ENCODE data around the gene GON4L. TPM values are rescaled to one million over a fixed set of nuclear protein-coding genes. Genes with fewer than 3 reads are reported as not detected.

The GON4L gene
- total RNA-seq, 1 experiment from 2014 or later, result 31.2 TPM

GRCh38 chr1:155884982-155885381, 28.0 kb upstream of the GON4L start:
- no peak overlapping the region for H2AFZ ChIP-seq (ENCODE audit: low read length)
- H3K27ac ChIP-seq (ENCODE audit: low read length), result no peak overlapping the region
- H3K4me2 ChIP-seq (ENCODE audit: low read length), result 0 out of 2 replicates have a peak overlapping the region, but pooled peaks have one; percentile 2
- H3K4me3 ChIP-seq (ENCODE audit: low read length), result no peak overlapping the region
- peaks cover 15% of the 10 kb centered on the region for H3K4me1 ChIP-seq (ENCODE audit: insufficient read depth, low read length)
- ChIA-PET POLR2A (ENCODE audit: unreplicated experiment) (no interaction called here), CTCF (interaction anchor here (0.5 kb wide), 1 partner anchor 712 kb away, joined by 3 read pairs; the partner anchor contains the start of gene KRTCAP2)
- H3K79me2 ChIP-seq (ENCODE audit: low read length), result no peaks in the 10 kb centered on the region
- H3K9me3 ChIP-seq (ENCODE audit: low read length), result no peaks in the 10 kb centered on the region
- intact Hi-C loops (cut with micrococcal nuclease), result no loop called here
- BruUV-seq (replicated peaks), result no TSS peak
- H3K9ac ChIP-seq (ENCODE audit: low read length), result no peak overlapping the region
- peak; percentile 19; the same call in 1 of the 2 replicates for ATAC-seq
- no peaks in the 10 kb centered on the region for H3F3A ChIP-seq (ENCODE audit: low read length, unreplicated experiment)
- no peaks in the 10 kb centered on the region for H3K36me3 ChIP-seq (ENCODE audit: low read depth, low read length)
- no peaks in the 10 kb centered on the region for H3K27me3 ChIP-seq (ENCODE audit: low read length)
- TF ChIP-seq EZH2 (IDR thresholded peaks at IDR 0.05; ENCODE audit: low read length, unreplicated experiment) (no peak), CTCF (conservative IDR thresholded peaks at IDR 0.05; ENCODE audit: low read depth, low read length) (no peak), EZH2phosphoT487 (IDR thresholded peaks at IDR 0.05; ENCODE audit: borderline replicate concordance, low read length) (no peak)
- H4K20me1 ChIP-seq (ENCODE audit: low read length), result no peaks in the 10 kb centered on the region
- no peaks in the 10 kb centered on the region for H3K9me2 ChIP-seq (replicated peaks; ENCODE audit: low read length)
- DNase-seq, result no peak

GRCh38 chr1:155884031-155884960, 27.3 kb upstream of the GON4L start:
- TF ChIP-seq CTCF (conservative IDR thresholded peaks at IDR 0.05; ENCODE audit: low read depth, low read length) (no peak), EZH2 (IDR thresholded peaks at IDR 0.05; ENCODE audit: low read length, unreplicated experiment) (no peak), EZH2phosphoT487 (IDR thresholded peaks at IDR 0.05; ENCODE audit: borderline replicate concordance, low read length) (no peak)
- H3K27me3 ChIP-seq (ENCODE audit: low read length), result no peaks in the 10 kb centered on the region
- no peak overlapping the region for H3K27ac ChIP-seq (ENCODE audit: low read length)
- no peaks in the 10 kb centered on the region for H3F3A ChIP-seq (ENCODE audit: low read length, unreplicated experiment)
- POLR2A ChIA-PET (ENCODE audit: unreplicated experiment), result interaction anchor here (0.5 to 0.6 kb wide), 2 partner anchors 11 to 57 kb away, joined by 3 to 5 read pairs; partner anchors contain the start of gene RXFP4
- BruUV-seq (replicated peaks), result no TSS peak
- DNase-seq (peak; percentile 66), ATAC-seq (peak; percentile 72)
- H3K4me1 ChIP-seq (ENCODE audit: insufficient read depth, low read length), result peaks cover 10% of the 10 kb centered on the region
- H3K36me3 ChIP-seq (ENCODE audit: low read depth, low read length), result no peaks in the 10 kb centered on the region
- no peaks in the 10 kb centered on the region for H3K9me2 ChIP-seq (replicated peaks; ENCODE audit: low read length)
- H3K79me2 ChIP-seq (ENCODE audit: low read length), result no peaks in the 10 kb centered on the region
- no peaks in the 10 kb centered on the region for H4K20me1 ChIP-seq (ENCODE audit: low read length)
- CTCF ChIA-PET, result interaction anchor here (0.5 kb wide), 1 partner anchor 711 kb away, joined by 3 read pairs; the partner anchor contains the start of gene KRTCAP2
- intact Hi-C loops (cut with micrococcal nuclease), result no loop called here
- H3K4me3 ChIP-seq (ENCODE audit: low read length), result no peak overlapping the region
- no peaks in the 10 kb centered on the region for H3K9me3 ChIP-seq (ENCODE audit: low read length)
- H3K4me2 ChIP-seq (ENCODE audit: low read length), result 0 out of 2 replicates have a peak overlapping the region, but pooled peaks have one; percentile 2
- H3K9ac ChIP-seq (ENCODE audit: low read length), result no peak overlapping the region
- H2AFZ ChIP-seq (ENCODE audit: low read length), result peak overlapping the region; percentile 3; the same call in 1 of the 2 replicates

All from PC-3 (cell line).